Measurements from ENCODE around the gene GPR132. TPM values are rescaled to one million over a fixed set of nuclear protein-coding genes. Genes with fewer than 3 reads are reported as not detected.

GPR132 gene
- total RNA-seq, 2 donors from 2014 or later, result 0.27 to 3.3 TPM

DNA sequence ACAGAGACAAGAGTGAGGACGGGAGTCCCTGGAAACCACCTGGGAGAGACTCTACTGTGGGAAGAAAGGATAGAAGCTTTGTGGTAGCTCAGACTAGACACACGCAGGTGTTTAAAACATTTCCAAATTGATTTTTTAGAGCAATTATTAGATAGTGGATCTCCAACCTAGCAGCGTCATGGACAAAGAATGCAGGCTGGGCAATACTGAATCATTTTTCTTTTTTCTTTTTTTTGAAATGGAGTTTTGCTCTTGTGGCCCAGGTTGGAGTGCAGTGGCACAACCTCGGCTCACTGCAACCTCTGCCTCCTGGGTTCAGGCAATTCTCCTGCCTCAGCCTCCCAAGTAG lies 13.1 kb downstream of the GPR132 start:
- Histone ChIP-seq H3K4me3 (ENCODE audit: low read length) (no peak overlapping the region), H3K4me1 (ENCODE audit: control insufficient read depth, insufficient read depth, low read length) (no peaks in the 10 kb centered on the region), H3K9ac (ENCODE audit: extremely low read depth, low read length, poor library complexity, severe bottlenecking) (no peak overlapping the region), H3K27ac (ENCODE audit: low read depth, low read length) (no peak overlapping the region), H3K9me3 (ENCODE audit: control insufficient read depth, low read length) (no peaks in the 10 kb centered on the region), H3K36me3 (ENCODE audit: control insufficient read depth, insufficient read depth, low read length) (no peaks in the 10 kb centered on the region), H3K27me3 (ENCODE audit: control insufficient read depth, insufficient read depth, low read length, poor library complexity, severe bottlenecking) (no peaks in the 10 kb centered on the region)
- DNase-seq, result no peak
- Mint-ChIP-seq H3K27me3 (ENCODE audit: insufficient read depth) (no peaks in the 10 kb centered on the region), H3K9me3 (no peaks in the 10 kb centered on the region), H3K27ac (no peak overlapping the region), H3K36me3 (ENCODE audit: low read depth) (no peaks in the 10 kb centered on the region), H3K4me3 (no peak overlapping the region), H3K4me1 (no peaks in the 10 kb centered on the region)
- TF ChIP-seq CTCF (conservative IDR thresholded peaks at IDR 0.05), result no peak
- WGBS, 2 experiments (ENCODE audit: insufficient coverage in 1 of 2, insufficient read length in 1 of 2), result 90% methylated on average over 2 to 4 of the region's 4 CpGs

DNA sequence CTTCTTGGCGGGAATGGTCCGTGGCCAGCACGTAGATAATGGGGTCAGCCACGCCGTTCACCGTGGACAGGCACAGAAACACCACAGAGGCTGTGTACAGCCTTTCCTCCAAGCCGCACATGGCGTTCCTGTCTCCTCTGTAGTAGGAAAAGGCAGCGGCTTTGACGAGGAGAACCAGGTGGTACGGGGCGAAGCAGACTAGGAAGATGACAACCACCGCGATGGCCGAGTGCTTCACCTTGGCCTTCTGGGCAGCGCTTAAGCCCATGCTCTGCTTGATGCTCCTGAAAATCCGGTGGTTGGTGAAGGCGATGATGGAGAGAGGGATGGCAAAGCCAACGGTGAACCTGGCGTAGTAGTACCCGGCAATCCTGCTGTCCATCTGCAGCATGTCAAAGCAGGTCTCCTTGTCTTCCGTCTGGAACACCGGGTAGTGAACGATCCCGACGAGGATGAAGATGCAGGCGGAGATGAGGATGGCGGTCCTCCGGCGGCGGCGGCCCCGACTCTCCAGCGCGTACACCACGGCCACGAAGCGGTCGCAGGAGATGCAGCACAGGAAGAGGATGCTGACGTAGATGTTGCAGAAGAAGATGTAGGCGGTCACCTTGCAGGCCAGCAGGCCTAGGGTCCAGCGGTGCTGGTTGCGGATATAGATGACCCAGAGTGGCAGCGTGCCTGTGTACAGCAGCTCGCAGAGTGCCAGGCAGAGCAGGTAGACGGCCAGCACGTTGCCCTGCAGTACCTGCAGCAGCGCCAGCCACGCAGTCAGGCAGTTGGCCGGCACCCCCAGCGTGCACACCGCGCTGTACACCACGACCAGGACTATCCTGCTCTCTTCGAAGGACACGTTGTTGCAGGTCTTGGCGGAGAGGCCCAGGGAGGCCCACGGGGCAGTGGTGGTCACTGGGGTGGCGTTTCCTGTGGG lies 13.8 kb downstream of the GPR132 start:
- no peaks in the 10 kb centered on the region for H3K36me3 Mint-ChIP-seq (ENCODE audit: low read depth)
- 92 to 97% methylated on average over 47 to 59 of the region's 59 CpGs for WGBS, 2 experiments (ENCODE audit: insufficient coverage in 1 of 2, insufficient read length in 1 of 2)
- no peak for DNase-seq
- Histone ChIP-seq H3K4me1 (ENCODE audit: control insufficient read depth, insufficient read depth, low read length) (no peaks in the 10 kb centered on the region), H3K9ac (ENCODE audit: extremely low read depth, low read length, poor library complexity, severe bottlenecking) (no peak overlapping the region), H3K4me3 (ENCODE audit: low read length) (no peak overlapping the region), H3K9me3 (ENCODE audit: control insufficient read depth, low read length) (no peaks in the 10 kb centered on the region), H3K36me3 (ENCODE audit: control insufficient read depth, insufficient read depth, low read length) (no peaks in the 10 kb centered on the region), H3K27ac (ENCODE audit: low read depth, low read length) (no peak overlapping the region), H3K27me3 (ENCODE audit: control insufficient read depth, insufficient read depth, low read length, poor library complexity, severe bottlenecking) (no peaks in the 10 kb centered on the region)
- H3K27me3 Mint-ChIP-seq (ENCODE audit: insufficient read depth), result no peaks in the 10 kb centered on the region
- no peak for TF ChIP-seq CTCF (conservative IDR thresholded peaks at IDR 0.05)
- H3K4me1 Mint-ChIP-seq, result no peaks in the 10 kb centered on the region
- no peaks in the 10 kb centered on the region for H3K9me3 Mint-ChIP-seq
- no peak overlapping the region for H3K27ac Mint-ChIP-seq
- no peak overlapping the region for H3K4me3 Mint-ChIP-seq

DNA sequence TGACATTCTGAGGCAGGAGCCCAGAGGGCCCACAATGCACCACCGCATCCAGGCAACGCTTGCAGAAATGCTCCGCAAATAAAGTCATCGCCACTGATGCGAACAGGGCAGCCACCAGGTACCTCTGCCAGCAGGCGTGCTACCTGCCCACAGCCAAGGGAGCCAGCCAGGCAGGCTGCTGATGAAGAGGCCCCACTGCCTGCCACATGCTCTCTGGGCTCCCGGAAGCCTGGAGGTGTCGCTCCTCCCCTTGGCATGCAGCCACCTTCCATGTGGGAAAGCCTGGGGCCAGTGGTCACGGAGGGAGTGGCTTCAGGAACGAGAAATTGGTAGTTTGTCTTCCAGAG lies 14.7 kb downstream of the GPR132 start:
- TF ChIP-seq CTCF (conservative IDR thresholded peaks at IDR 0.05), result no peak
- H3K9me3 ChIP-seq (ENCODE audit: control insufficient read depth, low read length), result no peaks in the 10 kb centered on the region
- no peaks in the 10 kb centered on the region for H3K4me1 ChIP-seq (ENCODE audit: control insufficient read depth, insufficient read depth, low read length)
- WGBS, 2 experiments (ENCODE audit: insufficient coverage in 1 of 2, insufficient read length in 1 of 2), result 90 to 97% methylated on average over 8 to 10 of the region's 10 CpGs
- no peak overlapping the region for H3K27ac ChIP-seq (ENCODE audit: low read depth, low read length)
- Mint-ChIP-seq H3K9me3 (no peaks in the 10 kb centered on the region), H3K4me3 (no peak overlapping the region), H3K27me3 (ENCODE audit: insufficient read depth) (no peaks in the 10 kb centered on the region), H3K36me3 (ENCODE audit: low read depth) (no peaks in the 10 kb centered on the region), H3K27ac (no peak overlapping the region), H3K4me1 (no peaks in the 10 kb centered on the region)
- no peaks in the 10 kb centered on the region for H3K36me3 ChIP-seq (ENCODE audit: control insufficient read depth, insufficient read depth, low read length)
- H3K4me3 ChIP-seq (ENCODE audit: low read length), result no peak overlapping the region
- H3K9ac ChIP-seq (ENCODE audit: extremely low read depth, low read length, poor library complexity, severe bottlenecking), result no peak overlapping the region
- DNase-seq, result no peak
- no peaks in the 10 kb centered on the region for H3K27me3 ChIP-seq (ENCODE audit: control insufficient read depth, insufficient read depth, low read length, poor library complexity, severe bottlenecking)
